KMS-11 (cell line): Measurements from ENCODE around the gene DOK3.

Source experiments
- H2AFZ ChIP-seq: fragments of 200-600 bp; sonication (generic); 2 replicates; pipeline ENCODE4 v1.6.1; 2016; ENCODE audit warnings: antibody characterized with exemption, mixed run types, low read depth
- H3K27ac ChIP-seq: fragments of 200-600 bp; sonication (generic); 2 replicates; pipeline ENCODE4 v1.6.1; 2016; ENCODE audit warnings: mild to moderate bottlenecking, mixed run types
- H3K27me3 ChIP-seq: fragments of 200-600 bp; sonication (generic); 2 replicates; pipeline ENCODE4 v1.6.1; 2017; ENCODE audit warnings: mild to moderate bottlenecking, low read depth, mixed run types, moderate library complexity; ENCODE audit not compliant: insufficient read depth
- H3K36me3 ChIP-seq: fragments of 200-600 bp; sonication (generic); 2 replicates; pipeline ENCODE4 v1.6.1; 2017; ENCODE audit warnings: mild to moderate bottlenecking, mixed run types; ENCODE audit not compliant: insufficient read depth
- H3K4me1 ChIP-seq: fragments of 200-600 bp; sonication (generic); 2 replicates; pipeline ENCODE4 v1.6.1; 2016; ENCODE audit warnings: mild to moderate bottlenecking, low read depth, mixed run types; ENCODE audit not compliant: poor library complexity, severe bottlenecking
- H3K4me2 ChIP-seq: fragments of 200-600 bp; sonication (generic); 2 replicates; pipeline ENCODE4 v1.7.0; 2016; ENCODE audit warnings: mild to moderate bottlenecking, mixed run types
- H3K4me3 ChIP-seq: fragments of 200-600 bp; sonication (generic); IDR thresholded peaks from 2 replicates; pipeline ENCODE4 v1.6.1; 2017; ENCODE audit warnings: low read depth, low read length, mixed read lengths; ENCODE audit not compliant: insufficient read depth
- H3K79me2 ChIP-seq: fragments of 200-600 bp; sonication (generic); 2 replicates; pipeline ENCODE4 v1.6.1; 2016; ENCODE audit warnings: low read depth, mixed run types; ENCODE audit not compliant: insufficient read depth
- H3K9ac ChIP-seq: fragments of 200-600 bp; sonication (generic); 2 replicates; pipeline ENCODE4 v1.6.1; 2016; ENCODE audit warnings: mild to moderate bottlenecking, mixed run types
- H4K20me1 ChIP-seq: fragments of 200-600 bp; sonication (generic); 2 replicates; pipeline ENCODE4 v1.6.1; 2016; ENCODE audit warnings: mild to moderate bottlenecking, mixed run types; ENCODE audit not compliant: insufficient read depth
- CTCF ChIP-seq: fragments of 200-600 bp; sonication (generic); conservative IDR thresholded peaks from 2 replicates; pipeline ENCODE4 v1.6.1; 2017; ENCODE audit warnings: low read depth, mild to moderate bottlenecking, antibody characterized with exemption, low read length, moderate library complexity, mixed read lengths

DOK3 gene

GRCh38 chr5:177531209-177531940 is 21.7 kb upstream of the DOK3 start:
- H3K79me2 ChIP-seq = no peaks in the 10 kb centered on the region
- H3K9ac ChIP-seq = no peak overlapping the region
- no peak overlapping the region for H3K4me2 ChIP-seq
- no peak overlapping the region for H3K27ac ChIP-seq
- no peaks in the 10 kb centered on the region for H3K36me3 ChIP-seq
- no peaks in the 10 kb centered on the region for H4K20me1 ChIP-seq
- no peaks in the 10 kb centered on the region for H3K4me1 ChIP-seq
- TF ChIP-seq CTCF = no peak
- H2AFZ ChIP-seq = no peak overlapping the region
- no peak overlapping the region for H3K4me3 ChIP-seq
- no peaks in the 10 kb centered on the region for H3K27me3 ChIP-seq

- Histone ChIP-seq H3K79me2 (no peaks in the 10 kb centered on the region), H2AFZ (no peak overlapping the region), H3K27ac (no peak overlapping the region), H3K9ac (no peak overlapping the region), H3K4me2 (no peak overlapping the region), H3K27me3 (no peaks in the 10 kb centered on the region), H4K20me1 (no peaks in the 10 kb centered on the region), H3K4me3 (no peak overlapping the region), H3K4me1 (no peaks in the 10 kb centered on the region), H3K36me3 (no peaks in the 10 kb centered on the region)
- no peak for TF ChIP-seq CTCF
These were observed 21.0 kb upstream of the DOK3 start for GRCh38 chr5:177530638-177531037.

DNA sequence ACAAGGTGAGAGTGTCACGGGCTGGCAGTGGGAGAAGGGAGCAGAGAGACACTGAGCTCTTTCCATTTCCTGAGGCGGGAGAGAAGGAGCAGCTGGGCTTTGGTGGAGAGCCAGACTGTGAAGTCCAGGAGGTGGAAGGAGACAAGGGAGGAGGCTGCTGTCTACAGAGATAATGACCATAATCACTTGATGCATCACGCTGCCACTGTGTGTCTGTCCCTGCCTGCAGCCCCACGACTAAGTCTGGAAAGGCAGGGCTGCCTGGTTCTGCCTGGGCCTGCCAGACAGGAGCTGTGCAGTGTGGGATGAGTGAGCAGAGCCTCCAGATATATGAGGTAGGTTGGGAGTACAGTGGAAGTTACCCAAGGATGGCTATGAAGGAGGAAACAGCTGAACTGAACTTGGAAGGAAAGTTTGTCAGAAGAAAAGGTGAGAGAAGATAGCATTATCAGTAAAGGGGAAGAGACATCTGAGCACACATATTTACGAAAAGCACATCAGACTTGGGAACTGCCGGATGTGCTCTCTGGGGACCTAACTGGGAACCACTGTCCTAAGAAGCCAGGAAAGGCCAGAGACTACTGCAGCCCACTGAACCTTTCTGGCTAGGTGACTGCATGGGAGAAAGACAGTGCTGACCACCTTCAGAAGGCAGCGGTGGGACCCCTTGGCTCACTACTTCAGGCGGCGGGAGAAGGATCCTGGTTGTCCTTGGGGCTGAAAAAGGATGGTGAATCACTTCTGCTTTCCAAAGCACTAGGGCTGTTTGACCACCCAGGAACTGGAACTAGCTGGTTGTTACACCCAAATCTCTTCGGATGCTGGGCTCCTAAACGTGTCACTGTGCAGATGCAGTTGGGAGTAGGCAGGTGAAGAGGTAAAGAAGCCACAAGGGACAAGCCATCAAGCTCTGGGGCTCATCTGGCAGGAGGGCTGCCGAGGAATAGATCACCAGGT is 19.9 kb upstream of the DOK3 start:
- no peak overlapping the region for H3K4me2 ChIP-seq
- H3K36me3 ChIP-seq = no peaks in the 10 kb centered on the region
- TF ChIP-seq CTCF = no peak
- no peak overlapping the region for H3K27ac ChIP-seq
- H3K79me2 ChIP-seq = no peaks in the 10 kb centered on the region
- no peak overlapping the region for H3K4me3 ChIP-seq
- H3K4me1 ChIP-seq = no peaks in the 10 kb centered on the region
- H3K27me3 ChIP-seq = no peaks in the 10 kb centered on the region
- H4K20me1 ChIP-seq = no peaks in the 10 kb centered on the region
- no peak overlapping the region for H3K9ac ChIP-seq
- H2AFZ ChIP-seq = no peak overlapping the region

- no peak overlapping the region for H2AFZ ChIP-seq
- H3K79me2 ChIP-seq = no peaks in the 10 kb centered on the region
- no peak overlapping the region for H3K9ac ChIP-seq
- H3K36me3 ChIP-seq = no peaks in the 10 kb centered on the region
- H4K20me1 ChIP-seq = no peaks in the 10 kb centered on the region
- H3K4me3 ChIP-seq = no peak overlapping the region
- no peaks in the 10 kb centered on the region for H3K4me1 ChIP-seq
- no peak overlapping the region for H3K27ac ChIP-seq
- no peaks in the 10 kb centered on the region for H3K27me3 ChIP-seq
- TF ChIP-seq CTCF = no peak
- no peak overlapping the region for H3K4me2 ChIP-seq
These were observed 19.0 kb upstream of the DOK3 start for GRCh38 chr5:177528631-177529030.
